Esophagus squamous epithelium (tissue), 4 donors: ENCODE results near the gene FGB.

Source experiments
- POLR2A ChIP-seq, 4 donors: fragments of 450-650 bp; IDR thresholded peaks; one replicate each; pipeline ENCODE4 v1.6.1; 2017; ENCODE audit warnings: antibody characterized with exemption in 4 of 4, mild to moderate bottlenecking in 4 of 4, moderate library complexity in 3 of 4
- TF ChIP-seq, protein P1 (sequence below), 6 experiments: fragments of 450-650 bp in 4 of 6; fragments of 200-600 bp in 2 of 6; sonication (generic) in 2 of 6; IDR thresholded peaks; one replicate each; pipeline ENCODE4 v1.5.1; 2016 to 2019; ENCODE audit warnings: antibody characterized with exemption in 6 of 6, mild to moderate bottlenecking in 4 of 6, moderate library complexity in 4 of 6

DNA sequence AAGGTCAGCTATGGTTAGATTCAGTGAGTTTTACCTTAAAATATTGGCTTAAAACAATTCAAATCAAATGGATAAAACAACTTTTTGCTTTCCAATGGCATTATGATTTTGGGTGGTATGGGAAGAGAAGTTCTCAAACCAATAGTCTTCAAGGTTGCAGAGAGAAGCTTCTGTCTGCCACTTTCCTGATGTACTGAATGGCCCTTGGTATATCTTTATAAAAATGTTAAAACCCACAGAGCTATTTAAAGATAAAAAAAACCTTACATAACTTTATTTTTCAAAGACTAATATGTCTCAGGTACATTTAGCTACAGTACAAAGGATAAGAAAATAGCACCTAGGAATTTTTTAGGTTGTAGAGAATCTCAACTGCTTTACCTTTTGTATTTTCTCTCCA, 20.9 kb downstream of the FGB start:
- TF ChIP-seq, protein P1, sequence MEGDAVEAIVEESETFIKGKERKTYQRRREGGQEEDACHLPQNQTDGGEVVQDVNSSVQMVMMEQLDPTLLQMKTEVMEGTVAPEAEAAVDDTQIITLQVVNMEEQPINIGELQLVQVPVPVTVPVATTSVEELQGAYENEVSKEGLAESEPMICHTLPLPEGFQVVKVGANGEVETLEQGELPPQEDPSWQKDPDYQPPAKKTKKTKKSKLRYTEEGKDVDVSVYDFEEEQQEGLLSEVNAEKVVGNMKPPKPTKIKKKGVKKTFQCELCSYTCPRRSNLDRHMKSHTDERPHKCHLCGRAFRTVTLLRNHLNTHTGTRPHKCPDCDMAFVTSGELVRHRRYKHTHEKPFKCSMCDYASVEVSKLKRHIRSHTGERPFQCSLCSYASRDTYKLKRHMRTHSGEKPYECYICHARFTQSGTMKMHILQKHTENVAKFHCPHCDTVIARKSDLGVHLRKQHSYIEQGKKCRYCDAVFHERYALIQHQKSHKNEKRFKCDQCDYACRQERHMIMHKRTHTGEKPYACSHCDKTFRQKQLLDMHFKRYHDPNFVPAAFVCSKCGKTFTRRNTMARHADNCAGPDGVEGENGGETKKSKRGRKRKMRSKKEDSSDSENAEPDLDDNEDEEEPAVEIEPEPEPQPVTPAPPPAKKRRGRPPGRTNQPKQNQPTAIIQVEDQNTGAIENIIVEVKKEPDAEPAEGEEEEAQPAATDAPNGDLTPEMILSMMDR (IDR thresholded peaks at IDR 0.05), result no peak
- TF ChIP-seq POLR2A (IDR thresholded peaks at IDR 0.05), result no peak
